AG04450 (cell line): ENCODE results near the gene NWD2. TPM values are rescaled to one million over a fixed set of nuclear protein-coding genes. Genes with fewer than 3 reads are reported as not detected.
A peak's percentile ranks its signal among the peaks of the same experiment; 100 is the strongest.

Experiments used
- CTCF ChIA-PET: fragments of 300-600, 350-600 bp; formaldehyde crosslinking; extraction: SDS; loops from one replicate; lab custom pipeline; 2022; ENCODE audit warnings: antibody characterized with exemption, inconsistent platforms; lab: Charles Lee
- POLR2A ChIA-PET: fragments of 350-600 bp; formaldehyde crosslinking; extraction: SDS; loops from one replicate; lab custom pipeline; 2021; ENCODE audit warnings: antibody characterized with exemption, inconsistent platforms; lab: Yijun Ruan, JAX
- DNase-seq: peaks from one replicate; pipeline ENCODE4 v3.0.0-alpha.2; 2011; ENCODE audit warnings: low read depth, low spot score
- H3K27ac ChIP-seq: one replicate; pipeline ENCODE4 v1.5.1; 2012; ENCODE audit warnings: low read depth, low read length, control low read depth
- H3K27me3 ChIP-seq: one replicate; pipeline ENCODE4 v1.6.0; 2012; ENCODE audit warnings: low read length; ENCODE audit not compliant: control insufficient read depth, insufficient read depth
- H3K4me3 ChIP-seq: 2 replicates; pipeline ENCODE4 v1.5.1; 2011; ENCODE audit warnings: mild to moderate bottlenecking, low read depth, low read length, control low read depth
- H3K9me3 ChIP-seq: 2 replicates; pipeline ENCODE4 v1.5.1; 2012; ENCODE audit warnings: low read length; ENCODE audit not compliant: control insufficient read depth, insufficient read depth
- CTCF ChIP-seq: IDR thresholded peaks from 2 replicates; pipeline ENCODE4 v1.5.1; 2011; ENCODE audit warnings: low read depth, low read length, control low read depth, inconsistent platforms
- polyA plus RNA-seq: library from polyadenylated mRNA; depleted of rRNA; stranded (reverse); fragments of >200 nt; gene quantifications from 2 replicates; pipeline ENCODE4 v1.2.3, GENCODE V29; 2011

NWD2 gene
- polyA plus RNA-seq, 1 experiment = not detected

GRCh38 chr4:37453281-37453998, 208.9 kb downstream of the NWD2 start:
- DNase-seq = no peak

GRCh38 chr4:37453999-37454800, 209.7 kb downstream of the NWD2 start:
- ChIA-PET CTCF (interaction anchor here (0.7 to 2.2 kb wide), 2 partner anchors 32 to 113 kb away, joined by 3 to 11 read pairs; no protein-coding TSS in a partner anchor), POLR2A (no interaction called here)

More at GRCh38 chr4:37453281-37453998, 208.9 kb downstream of the NWD2 start:
- Histone ChIP-seq H3K27ac (no peak overlapping the region), H3K4me3 (peak overlapping the region; percentile 45), H3K9me3 (no peaks in the 10 kb centered on the region; the same call in 1 of the 2 replicates), H3K27me3 (peaks cover 27% of the 10 kb centered on the region)
- no peak for TF ChIP-seq CTCF
- ChIA-PET POLR2A (no interaction called here), CTCF (interaction anchor here (0.5 to 2.2 kb wide), 4 partner anchors 21 to 349 kb away, joined by 3 to 11 read pairs (median 3); no protein-coding TSS in a partner anchor)

GRCh38 chr4:37455301-37456131, 211.0 kb downstream of the NWD2 start:
- CTCF ChIA-PET = no interaction called here
- no peak for DNase-seq
- Histone ChIP-seq H3K27me3 (peaks cover 27% of the 10 kb centered on the region), H3K27ac (no peak overlapping the region), H3K9me3 (no peaks in the 10 kb centered on the region; the same call in 1 of the 2 replicates), H3K4me3 (no peak overlapping the region)
- POLR2A ChIA-PET = interaction anchor here (0.6 kb wide), 1 partner anchor 12 kb away, joined by 3 read pairs; no protein-coding TSS in a partner anchor
- TF ChIP-seq CTCF = no peak

More at GRCh38 chr4:37453999-37454800, 209.7 kb downstream of the NWD2 start:
- H3K4me3 ChIP-seq = no peak overlapping the region
- H3K27ac ChIP-seq = no peak overlapping the region
- TF ChIP-seq CTCF = no peak
- no peaks in the 10 kb centered on the region; the same call in 1 of the 2 replicates for H3K9me3 ChIP-seq
- DNase-seq = no peak
- H3K27me3 ChIP-seq = peaks cover 27% of the 10 kb centered on the region

GRCh38 chr4:37461801-37462200, 217.3 kb downstream of the NWD2 start:
- POLR2A ChIA-PET = no interaction called here
- Histone ChIP-seq H3K27me3 (no peaks in the 10 kb centered on the region), H3K9me3 (no peaks in the 10 kb centered on the region), H3K4me3 (no peak overlapping the region), H3K27ac (no peak overlapping the region)
- DNase-seq = no peak
- CTCF ChIA-PET = no interaction called here
- no peak for TF ChIP-seq CTCF
